HEK293 (cell line): ENCODE data around the gene TMEM92.

Source experiments
- CTCF ChIA-PET: fragments of 350-600 bp; formaldehyde crosslinking; extraction: SDS; loops from one replicate; lab custom pipeline; 2021; ENCODE audit warnings: antibody characterized with exemption; lab: Yijun Ruan, JAX
- POLR2A ChIA-PET: fragments of 300-600 bp; formaldehyde crosslinking; extraction: SDS; loops from one replicate; lab custom pipeline; 2020; ENCODE audit warnings: antibody characterized with exemption, inconsistent platforms; lab: Yijun Ruan, JAX
- H3K27ac ChIP-seq: fragments of 200-500 bp; sonication (Bioruptor generic); 2 replicates; pipeline ENCODE4 v1.5.1; 2014; ENCODE audit warnings: low read depth, low read length, control low read depth, inconsistent platforms; ENCODE audit errors: extremely low read depth
- H3K36me3 ChIP-seq, 2 experiments: fragments of 200-500 bp in 1 of 2; sonication (Bioruptor generic) in 1 of 2; 1 replicate in 1 of 2; 2 replicates in 1 of 2; pipeline ENCODE4 v1.5.1; 2014 to 2017; ENCODE audit warnings: inconsistent platforms in 2 of 2, low read length in 2 of 2; ENCODE audit not compliant: control insufficient read depth in 2 of 2, insufficient read depth in 1 of 2
- H3K4me1 ChIP-seq: fragments of 200-500 bp; sonication (Bioruptor generic); 2 replicates; pipeline ENCODE4 v1.5.1; 2014; ENCODE audit warnings: mild to moderate bottlenecking, low read length, inconsistent platforms; ENCODE audit not compliant: control insufficient read depth, insufficient read depth
- H3K4me3 ChIP-seq: 2 replicates; pipeline ENCODE4 v1.5.1; 2011; ENCODE audit warnings: low read depth, mild to moderate bottlenecking, control low read depth, low read length, moderate library complexity
- H3K9me3 ChIP-seq: fragments of 200-500 bp; sonication (Bioruptor generic); 2 replicates; pipeline ENCODE4 v1.5.1; 2014; ENCODE audit warnings: low read depth, low read length, inconsistent platforms; ENCODE audit not compliant: control insufficient read depth, insufficient read depth
- EGR2 ChIP-seq: fragments of 450-650 bp; formaldehyde crosslinking; IDR thresholded peaks from 2 replicates; pipeline ENCODE4 v1.5.1; 2016; ENCODE audit warnings: low read depth, missing biosample characterization, missing genetic modification characterization
- KLF1 ChIP-seq: fragments of 450-650 bp; formaldehyde crosslinking; IDR thresholded peaks from 2 replicates; pipeline ENCODE4 v1.5.1; 2016; ENCODE audit warnings: missing biosample characterization, missing genetic modification characterization
- KLF9 ChIP-seq: fragments of 450-650 bp; formaldehyde crosslinking; IDR thresholded peaks from 2 replicates; pipeline ENCODE4 v1.5.1; 2016; ENCODE audit warnings: missing biosample characterization, missing genetic modification characterization, low read depth
- PRDM1 ChIP-seq: fragments of 450-650 bp; formaldehyde crosslinking; IDR thresholded peaks from 2 replicates; pipeline ENCODE4; 2016; ENCODE audit warnings: missing biosample characterization, missing genetic modification characterization
- WT1 ChIP-seq: fragments of 450-650 bp; formaldehyde crosslinking; IDR thresholded peaks from 2 replicates; pipeline ENCODE4 v1.5.1; 2016; ENCODE audit warnings: missing biosample characterization, missing genetic modification characterization
- YY2 ChIP-seq: fragments of 450-650 bp; formaldehyde crosslinking; IDR thresholded peaks from 2 replicates; pipeline ENCODE4 v1.5.1; 2016; ENCODE audit warnings: missing biosample characterization, missing genetic modification characterization
- ZBTB44 ChIP-seq: fragments of 450-650 bp; IDR thresholded peaks from 2 replicates; pipeline ENCODE4 v1.5.1; 2018; ENCODE audit warnings: missing biosample characterization, mild to moderate bottlenecking, missing genetic modification characterization
- ZBTB6 ChIP-seq: fragments of 450-650 bp; formaldehyde crosslinking; IDR thresholded peaks from 2 replicates; pipeline ENCODE4 v1.5.1; 2017; ENCODE audit warnings: missing biosample characterization, missing genetic modification characterization
- ZFP69B ChIP-seq: fragments of 450-650 bp; formaldehyde crosslinking; IDR thresholded peaks from 2 replicates; pipeline ENCODE4 v1.5.1; 2016; ENCODE audit warnings: missing biosample characterization, missing genetic modification characterization
- ZNF174 ChIP-seq: fragments of 450-650 bp; formaldehyde crosslinking; IDR thresholded peaks from 2 replicates; pipeline ENCODE4 v1.5.0; 2017; ENCODE audit warnings: missing biosample characterization, mild to moderate bottlenecking, missing genetic modification characterization
- ZNF184 ChIP-seq: fragments of 450-650 bp; IDR thresholded peaks from 2 replicates; pipeline ENCODE4 v1.5.1; 2018; ENCODE audit warnings: missing biosample characterization, mild to moderate bottlenecking, missing genetic modification characterization
- ZNF23 ChIP-seq: fragments of 450-650 bp; formaldehyde crosslinking; IDR thresholded peaks from 2 replicates; pipeline ENCODE4 v1.5.1; 2016; ENCODE audit warnings: missing biosample characterization, missing genetic modification characterization, borderline replicate concordance
- ZNF394 ChIP-seq: fragments of 450-650 bp; formaldehyde crosslinking; IDR thresholded peaks from 2 replicates; pipeline ENCODE4 v1.5.1; 2016; ENCODE audit warnings: missing biosample characterization, missing genetic modification characterization, mild to moderate bottlenecking, moderate library complexity, borderline replicate concordance
- ZNF48 ChIP-seq: fragments of 450-650 bp; formaldehyde crosslinking; IDR thresholded peaks from 2 replicates; pipeline ENCODE4 v1.5.1; 2016; ENCODE audit warnings: missing biosample characterization, missing genetic modification characterization
- ZNF549 ChIP-seq: fragments of 450-650 bp; IDR thresholded peaks from 2 replicates; pipeline ENCODE4 v1.5.1; 2018; ENCODE audit warnings: missing biosample characterization, missing genetic modification characterization, mild to moderate bottlenecking, inconsistent platforms, moderate library complexity
- ZNF558 ChIP-seq: fragments of 450-650 bp; formaldehyde crosslinking; IDR thresholded peaks from 2 replicates; pipeline ENCODE4 v1.5.1; 2016; ENCODE audit warnings: missing biosample characterization, missing genetic modification characterization
- ZNF600 ChIP-seq: fragments of 450-650 bp; formaldehyde crosslinking; IDR thresholded peaks from 2 replicates; pipeline ENCODE4 v1.5.1; 2016; ENCODE audit warnings: missing biosample characterization, missing genetic modification characterization
- ZNF664 ChIP-seq: fragments of 450-650 bp; formaldehyde crosslinking; IDR thresholded peaks from 2 replicates; pipeline ENCODE4 v1.5.1; 2016; ENCODE audit warnings: missing biosample characterization, missing genetic modification characterization
- ZNF677 ChIP-seq: fragments of 450-650 bp; IDR thresholded peaks from 2 replicates; pipeline ENCODE4 v1.5.0; 2018; ENCODE audit warnings: missing biosample characterization, mild to moderate bottlenecking, missing genetic modification characterization, moderate library complexity
- ZNF76 ChIP-seq: fragments of 450-650 bp; formaldehyde crosslinking; IDR thresholded peaks from 2 replicates; pipeline ENCODE4; 2016; ENCODE audit warnings: low read depth, missing biosample characterization, missing genetic modification characterization, borderline replicate concordance
- ZNF792 ChIP-seq: fragments of 450-650 bp; formaldehyde crosslinking; IDR thresholded peaks from 2 replicates; pipeline ENCODE4 v1.5.1; 2016; ENCODE audit warnings: missing biosample characterization, missing genetic modification characterization
- TF ChIP-seq, protein P1 (sequence below): fragments of 450-650 bp; formaldehyde crosslinking; conservative IDR thresholded peaks from 2 replicates; pipeline ENCODE4 v1.5.1; 2016; ENCODE audit warnings: low read depth, missing biosample characterization, missing genetic modification characterization
- TF ChIP-seq, protein P2 (sequence below): IDR thresholded peaks from 2 replicates; pipeline ENCODE4 v1.6.1; 2011; ENCODE audit warnings: mild to moderate bottlenecking, low read depth, low read length, borderline replicate concordance
- TF ChIP-seq, protein P3 (sequence below): fragments of 450-650 bp; formaldehyde crosslinking; IDR thresholded peaks from 2 replicates; pipeline ENCODE4 v1.5.1; 2016; ENCODE audit warnings: missing biosample characterization, missing genetic modification characterization

Gene TMEM92

GRCh38 chr17:50265690-50266315 lies 8.5 kb upstream of the TMEM92 start (continued):
- TF ChIP-seq YY2 (tag by site-specific recombination) = peak; percentile 49; the same call in 1 of the 2 replicates
- peak; percentile 50; the same call in 1 of the 2 replicates for TF ChIP-seq ZFP69B (tag by site-specific recombination)
- TF ChIP-seq ZNF48 = no peak
- no peak for TF ChIP-seq WT1
- TF ChIP-seq, protein P1, sequence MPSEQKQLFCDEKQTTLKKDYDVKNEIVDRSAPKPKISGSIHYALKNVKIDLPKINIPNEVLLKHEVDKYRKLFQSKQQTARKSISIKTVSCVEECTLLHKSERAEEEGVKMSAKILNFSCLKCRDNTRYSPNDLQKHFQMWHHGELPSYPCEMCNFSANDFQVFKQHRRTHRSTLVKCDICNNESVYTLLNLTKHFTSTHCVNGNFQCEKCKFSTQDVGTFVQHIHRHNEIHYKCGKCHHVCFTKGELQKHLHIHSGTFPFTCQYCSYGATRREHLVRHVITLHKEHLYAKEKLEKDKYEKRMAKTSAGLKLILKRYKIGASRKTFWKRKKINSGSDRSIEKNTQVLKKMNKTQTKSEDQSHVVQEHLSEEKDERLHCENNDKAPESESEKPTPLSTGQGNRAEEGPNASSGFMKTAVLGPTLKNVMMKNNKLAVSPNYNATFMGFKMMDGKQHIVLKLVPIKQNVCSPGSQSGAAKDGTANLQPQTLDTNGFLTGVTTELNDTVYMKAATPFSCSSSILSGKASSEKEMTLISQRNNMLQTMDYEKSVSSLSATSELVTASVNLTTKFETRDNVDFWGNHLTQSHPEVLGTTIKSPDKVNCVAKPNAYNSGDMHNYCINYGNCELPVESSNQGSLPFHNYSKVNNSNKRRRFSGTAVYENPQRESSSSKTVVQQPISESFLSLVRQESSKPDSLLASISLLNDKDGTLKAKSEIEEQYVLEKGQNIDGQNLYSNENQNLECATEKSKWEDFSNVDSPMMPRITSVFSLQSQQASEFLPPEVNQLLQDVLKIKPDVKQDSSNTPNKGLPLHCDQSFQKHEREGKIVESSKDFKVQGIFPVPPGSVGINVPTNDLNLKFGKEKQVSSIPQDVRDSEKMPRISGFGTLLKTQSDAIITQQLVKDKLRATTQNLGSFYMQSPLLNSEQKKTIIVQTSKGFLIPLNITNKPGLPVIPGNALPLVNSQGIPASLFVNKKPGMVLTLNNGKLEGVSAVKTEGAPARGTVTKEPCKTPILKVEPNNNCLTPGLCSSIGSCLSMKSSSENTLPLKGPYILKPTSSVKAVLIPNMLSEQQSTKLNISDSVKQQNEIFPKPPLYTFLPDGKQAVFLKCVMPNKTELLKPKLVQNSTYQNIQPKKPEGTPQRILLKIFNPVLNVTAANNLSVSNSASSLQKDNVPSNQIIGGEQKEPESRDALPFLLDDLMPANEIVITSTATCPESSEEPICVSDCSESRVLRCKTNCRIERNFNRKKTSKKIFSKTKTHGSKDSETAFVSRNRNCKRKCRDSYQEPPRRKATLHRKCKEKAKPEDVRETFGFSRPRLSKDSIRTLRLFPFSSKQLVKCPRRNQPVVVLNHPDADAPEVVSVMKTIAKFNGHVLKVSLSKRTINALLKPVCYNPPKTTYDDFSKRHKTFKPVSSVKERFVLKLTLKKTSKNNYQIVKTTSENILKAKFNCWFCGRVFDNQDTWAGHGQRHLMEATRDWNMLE = no peak
- no peak for TF ChIP-seq ZNF76 (tag by site-specific recombination)
- no peak for TF ChIP-seq KLF9 (tag by site-specific recombination)
- peak; percentile 45; the same call in 1 of the 2 replicates for TF ChIP-seq PRDM1 (tag by site-specific recombination)
- TF ChIP-seq ZNF792 = no peak
- no peak for TF ChIP-seq ZBTB6 (tag by site-specific recombination)
- TF ChIP-seq ZNF174 = no peak
- TF ChIP-seq, protein P2, sequence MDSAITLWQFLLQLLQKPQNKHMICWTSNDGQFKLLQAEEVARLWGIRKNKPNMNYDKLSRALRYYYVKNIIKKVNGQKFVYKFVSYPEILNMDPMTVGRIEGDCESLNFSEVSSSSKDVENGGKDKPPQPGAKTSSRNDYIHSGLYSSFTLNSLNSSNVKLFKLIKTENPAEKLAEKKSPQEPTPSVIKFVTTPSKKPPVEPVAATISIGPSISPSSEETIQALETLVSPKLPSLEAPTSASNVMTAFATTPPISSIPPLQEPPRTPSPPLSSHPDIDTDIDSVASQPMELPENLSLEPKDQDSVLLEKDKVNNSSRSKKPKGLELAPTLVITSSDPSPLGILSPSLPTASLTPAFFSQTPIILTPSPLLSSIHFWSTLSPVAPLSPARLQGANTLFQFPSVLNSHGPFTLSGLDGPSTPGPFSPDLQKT = no peak
- no peak for TF ChIP-seq ZNF549 (tag by site-specific recombination)
- no peak for TF ChIP-seq ZNF558 (tag by site-specific recombination)
- TF ChIP-seq ZNF600 (tag by site-specific recombination) = peak; percentile 43; the same call in 1 of the 2 replicates
- no peak for TF ChIP-seq ZNF184

DNA sequence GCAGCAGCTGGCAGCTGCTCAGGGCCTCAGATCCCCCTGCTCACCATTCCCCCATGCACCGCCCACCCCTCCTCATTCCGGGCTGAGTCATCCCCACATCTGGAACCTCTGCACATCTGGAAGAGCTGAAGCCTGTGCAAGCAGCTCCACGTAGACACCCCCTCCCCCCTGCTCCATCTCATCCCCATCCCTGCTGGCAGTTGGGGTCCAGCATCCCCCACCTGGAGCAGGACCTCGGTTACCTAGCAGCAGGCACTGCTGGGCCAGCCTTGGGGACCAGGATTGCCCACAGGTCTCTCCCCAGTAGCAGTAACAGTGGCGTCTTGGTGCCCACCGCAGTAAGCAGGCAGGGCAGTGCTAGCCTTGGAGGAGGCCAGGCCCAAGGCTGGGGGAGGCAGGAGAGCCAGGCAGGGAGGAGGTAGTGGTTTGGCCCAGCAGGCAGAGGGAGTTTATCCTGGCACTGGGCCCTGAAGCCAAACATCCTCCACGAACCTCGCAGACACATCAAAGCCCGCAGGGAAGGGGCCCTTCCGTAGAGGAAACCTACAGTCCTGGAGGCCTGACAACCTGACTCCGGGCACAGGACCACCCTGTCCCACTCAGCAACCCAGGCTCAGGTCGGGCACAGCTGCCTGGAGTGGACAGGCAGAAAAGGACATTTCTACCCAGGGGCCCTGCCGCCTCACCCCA lies 7.7 kb upstream of the TMEM92 start:
- H3K4me3 ChIP-seq = no peak overlapping the region
- CTCF ChIA-PET = interaction anchor here (0.6 to 21.9 kb wide), 5 partner anchors 16 to 88 kb away, joined by 3 to 487 read pairs (median 8); partner anchors contain the start of gene COL1A1
- no peaks in the 10 kb centered on the region for H3K36me3 ChIP-seq
- POLR2A ChIA-PET = interaction anchor here (1.3 kb wide), 1 partner anchor 56 kb away, joined by 5 read pairs; no protein-coding TSS in a partner anchor
- H3K9me3 ChIP-seq = no peaks in the 10 kb centered on the region
- H3K4me1 ChIP-seq = peaks cover 12% of the 10 kb centered on the region
- H3K27ac ChIP-seq = no peak overlapping the region; the same call in 1 of the 2 replicates
- TF ChIP-seq, protein P3, sequence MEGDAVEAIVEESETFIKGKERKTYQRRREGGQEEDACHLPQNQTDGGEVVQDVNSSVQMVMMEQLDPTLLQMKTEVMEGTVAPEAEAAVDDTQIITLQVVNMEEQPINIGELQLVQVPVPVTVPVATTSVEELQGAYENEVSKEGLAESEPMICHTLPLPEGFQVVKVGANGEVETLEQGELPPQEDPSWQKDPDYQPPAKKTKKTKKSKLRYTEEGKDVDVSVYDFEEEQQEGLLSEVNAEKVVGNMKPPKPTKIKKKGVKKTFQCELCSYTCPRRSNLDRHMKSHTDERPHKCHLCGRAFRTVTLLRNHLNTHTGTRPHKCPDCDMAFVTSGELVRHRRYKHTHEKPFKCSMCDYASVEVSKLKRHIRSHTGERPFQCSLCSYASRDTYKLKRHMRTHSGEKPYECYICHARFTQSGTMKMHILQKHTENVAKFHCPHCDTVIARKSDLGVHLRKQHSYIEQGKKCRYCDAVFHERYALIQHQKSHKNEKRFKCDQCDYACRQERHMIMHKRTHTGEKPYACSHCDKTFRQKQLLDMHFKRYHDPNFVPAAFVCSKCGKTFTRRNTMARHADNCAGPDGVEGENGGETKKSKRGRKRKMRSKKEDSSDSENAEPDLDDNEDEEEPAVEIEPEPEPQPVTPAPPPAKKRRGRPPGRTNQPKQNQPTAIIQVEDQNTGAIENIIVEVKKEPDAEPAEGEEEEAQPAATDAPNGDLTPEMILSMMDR (tag by site-specific recombination) = peak; percentile 37; the same call in 1 of the 2 replicates
- no peak for TF ChIP-seq ZNF664
- TF ChIP-seq EGR2 = peak; percentile 26; the same call in 1 of the 2 replicates
- no peak for TF ChIP-seq KLF1
- no peak for TF ChIP-seq ZBTB44
- no peak for TF ChIP-seq ZNF394 (tag by site-specific recombination)
- no peak for TF ChIP-seq ZNF23 (tag by site-specific recombination)
- TF ChIP-seq ZNF677 = no peak
